Fibroblast of skin of back (primary cell): Measurements from ENCODE around the gene COPG1.
"Not testable (repeated sequence)": the region's sequence is repeated elsewhere in the genome, so short reads cannot be mapped to it uniquely, and the experiment has no call there.

Source experiments
- DNase-seq: peaks from one replicate; pipeline ENCODE4 v3.0.0-alpha.2; 2013

COPG1 gene

DNA sequence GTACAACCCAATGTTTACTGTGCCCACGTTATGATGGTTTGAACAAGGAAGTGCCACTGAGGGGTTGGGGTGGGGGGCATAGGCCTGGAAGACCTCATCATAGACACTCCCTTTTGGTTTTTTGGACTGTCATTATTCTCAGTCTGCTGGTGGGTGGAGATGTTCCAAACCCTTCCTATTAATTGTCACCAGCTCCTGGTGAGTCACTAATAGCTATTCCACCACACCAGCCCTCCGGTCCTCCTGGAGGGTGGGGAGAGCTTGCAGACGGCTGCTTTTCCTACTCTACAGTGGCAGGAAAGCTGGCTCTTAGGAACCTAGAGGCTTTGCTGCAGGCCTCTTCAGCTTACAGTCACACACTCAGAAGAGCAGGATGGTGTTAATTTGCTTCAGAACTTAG is 9.0 kb upstream of the COPG1 start:
- peak; percentile 35 for DNase-seq

DNA sequence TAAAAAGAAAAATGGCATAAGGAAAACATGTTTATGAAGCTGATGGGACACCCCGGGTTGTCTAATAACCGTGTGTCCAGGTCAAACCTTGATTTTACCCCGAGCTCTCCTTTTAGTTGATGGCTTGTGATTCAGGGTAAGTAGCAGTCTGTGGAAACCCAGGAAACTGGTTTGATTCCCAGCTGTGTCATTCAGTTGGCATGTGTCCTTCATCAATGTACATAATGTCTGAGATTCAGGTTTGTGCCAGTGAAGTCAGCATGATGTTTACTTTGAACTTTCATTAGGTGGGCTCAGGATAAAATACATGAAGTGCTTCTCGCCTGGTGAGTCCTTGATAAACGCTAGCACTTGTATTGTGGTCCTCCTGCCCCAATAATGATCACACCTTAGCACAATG is 4.3 kb upstream of the COPG1 start:
- no peak for DNase-seq

DNA sequence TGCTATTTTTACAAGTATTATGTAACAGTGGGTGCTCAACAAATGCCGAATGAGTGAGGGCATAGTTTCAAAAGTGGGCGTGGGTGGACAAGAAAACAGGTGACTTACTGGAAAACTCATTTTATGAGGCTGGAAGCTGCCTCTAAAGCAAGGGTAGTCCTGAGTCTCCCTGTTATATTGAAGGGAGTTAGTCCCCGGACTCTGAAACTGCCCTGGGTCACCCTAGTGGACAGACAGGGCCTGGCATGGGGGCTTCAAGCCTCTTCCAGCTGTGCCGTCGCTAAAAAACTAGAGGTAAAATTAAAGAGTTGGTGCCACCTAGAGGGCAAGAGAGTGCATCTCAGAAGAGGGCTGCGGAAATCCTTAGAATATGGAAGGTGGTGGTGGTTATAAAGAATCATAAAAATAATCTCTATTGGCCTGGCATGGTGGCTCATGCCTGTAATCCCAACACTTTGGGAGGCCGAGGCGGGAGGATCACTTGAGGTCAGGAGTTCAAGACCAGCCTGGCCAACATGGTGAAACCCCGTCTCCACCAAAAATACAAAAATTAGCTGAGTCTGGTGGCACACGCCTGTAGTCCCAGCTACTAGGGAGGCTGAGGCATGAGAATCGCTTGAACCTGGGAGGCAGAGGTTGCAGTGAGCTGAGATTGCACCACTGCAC is 3.6 kb upstream of the COPG1 start:
- DNase-seq: peak; percentile 90

DNA sequence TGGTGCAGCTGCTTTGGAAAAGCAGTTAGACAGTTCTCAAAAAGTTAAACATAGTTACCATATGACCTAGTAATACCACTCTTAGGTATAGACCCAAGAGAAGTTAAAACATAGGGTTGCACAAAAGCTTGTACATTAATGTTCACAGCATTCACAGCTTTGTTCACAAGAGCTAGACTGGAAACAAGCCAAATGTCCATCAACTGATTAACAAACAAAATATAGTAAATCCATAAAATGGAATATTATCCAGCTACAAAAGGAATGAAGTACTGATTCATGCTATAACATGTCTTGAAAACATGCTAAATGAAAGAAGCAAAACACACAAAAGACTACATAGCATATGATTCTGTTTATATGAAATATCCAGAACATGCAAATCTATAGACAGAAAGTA is 2.8 kb upstream of the COPG1 start:
- DNase-seq: no peak

DNA sequence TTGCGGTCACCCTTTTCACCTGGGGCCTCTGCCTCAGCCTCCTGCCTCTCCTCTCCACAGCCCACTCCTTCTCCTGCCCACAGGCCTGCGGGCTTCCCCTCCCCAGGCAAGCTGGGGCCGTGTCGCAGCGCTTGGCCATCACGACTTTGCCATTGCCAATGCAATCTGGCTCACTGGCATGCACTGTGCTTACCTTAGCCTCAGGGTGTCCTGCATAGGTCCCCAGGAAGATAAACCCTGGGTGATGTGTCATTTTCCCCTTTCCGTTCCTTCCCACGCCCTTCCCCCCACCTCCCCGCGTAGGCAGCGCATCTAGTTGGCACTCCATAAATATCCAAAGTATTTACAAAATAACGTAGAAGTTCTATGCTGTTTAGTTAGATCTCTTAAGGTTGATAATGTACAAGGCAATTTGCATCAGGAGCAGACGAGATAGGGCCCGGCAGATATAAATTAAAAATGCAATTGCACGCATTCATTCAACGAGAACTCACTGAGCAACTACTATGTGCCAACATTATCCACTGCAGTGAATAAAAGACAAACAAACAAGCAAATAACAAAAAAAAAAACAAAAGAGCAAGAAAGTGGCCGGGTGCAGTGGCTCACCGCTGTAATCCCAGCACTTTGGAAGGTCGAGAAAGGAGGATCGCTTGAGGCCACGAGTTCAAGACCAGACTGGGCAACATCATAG is 973 bp upstream of the COPG1 start:
- DNase-seq: no peak

DNA sequence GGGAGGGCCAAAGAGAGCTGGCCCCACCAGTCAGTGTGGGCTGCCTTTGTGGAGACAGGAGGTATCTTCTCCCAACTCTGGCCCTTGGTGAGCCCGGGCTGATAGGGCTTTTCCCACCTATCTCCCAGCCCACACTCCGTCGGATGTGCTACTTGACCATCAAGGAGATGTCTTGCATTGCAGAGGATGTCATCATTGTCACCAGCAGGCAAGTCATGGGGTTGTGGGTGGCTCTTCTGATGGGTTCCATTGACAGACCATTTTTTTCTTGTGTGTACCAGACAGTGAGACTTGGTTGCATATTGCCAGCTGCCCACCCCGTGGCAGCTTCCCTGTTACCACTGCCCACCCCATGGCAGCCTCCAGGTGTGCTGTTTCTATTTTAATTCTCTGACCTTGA is 3.3 kb downstream of the COPG1 start:
- DNase-seq: no peak

DNA sequence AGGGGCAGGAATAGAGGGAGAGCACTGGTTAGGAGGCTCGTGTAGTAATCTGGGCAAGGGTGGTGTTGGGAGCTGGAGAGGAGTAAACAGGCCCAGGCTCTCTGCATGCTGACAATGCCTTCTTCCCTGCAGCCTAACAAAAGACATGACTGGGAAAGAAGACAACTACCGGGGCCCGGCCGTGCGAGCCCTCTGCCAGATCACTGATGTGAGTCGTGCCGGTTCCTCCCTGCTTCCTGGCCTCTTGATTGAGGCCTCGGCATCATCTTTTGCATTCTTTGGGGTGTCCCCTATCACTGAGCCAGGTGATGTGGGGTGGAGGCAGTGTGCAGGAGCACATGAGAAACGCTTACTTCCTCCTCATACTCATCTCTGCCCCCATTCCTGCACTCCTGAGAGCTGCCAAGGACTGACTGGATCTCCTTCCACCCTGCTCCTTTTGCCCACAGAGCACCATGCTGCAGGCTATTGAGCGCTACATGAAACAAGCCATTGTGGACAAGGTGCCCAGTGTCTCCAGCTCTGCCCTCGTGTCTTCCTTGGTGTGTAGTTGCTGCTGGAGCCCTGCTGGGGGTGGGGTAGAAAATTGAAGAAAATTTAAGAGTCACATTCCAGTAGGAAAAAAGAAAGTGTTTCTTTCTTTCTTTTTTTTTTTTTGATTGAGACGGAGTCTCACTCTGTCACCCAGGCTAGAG is 5.3 kb downstream of the COPG1 start:
- no peak for DNase-seq

DNA sequence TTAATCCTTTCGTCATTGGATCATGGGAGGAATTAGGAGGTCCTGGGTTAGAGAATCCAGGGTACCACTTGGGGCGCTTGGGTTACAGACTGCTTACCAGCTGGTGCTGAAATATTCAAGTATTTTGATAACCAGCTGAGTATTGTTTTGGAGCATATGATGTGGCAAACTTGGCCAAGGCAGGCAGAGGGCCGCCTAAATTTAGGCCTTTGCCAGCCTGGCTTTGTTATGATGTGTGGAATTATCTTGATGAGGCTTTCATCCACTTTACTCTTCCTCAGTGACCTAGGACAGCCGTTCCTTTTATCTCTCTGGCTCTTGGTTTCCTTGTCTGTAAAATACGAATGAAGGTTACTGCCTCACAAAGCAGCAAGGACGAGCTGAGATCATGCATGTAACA is 6.9 kb downstream of the COPG1 start:
- DNase-seq: no peak

DNA sequence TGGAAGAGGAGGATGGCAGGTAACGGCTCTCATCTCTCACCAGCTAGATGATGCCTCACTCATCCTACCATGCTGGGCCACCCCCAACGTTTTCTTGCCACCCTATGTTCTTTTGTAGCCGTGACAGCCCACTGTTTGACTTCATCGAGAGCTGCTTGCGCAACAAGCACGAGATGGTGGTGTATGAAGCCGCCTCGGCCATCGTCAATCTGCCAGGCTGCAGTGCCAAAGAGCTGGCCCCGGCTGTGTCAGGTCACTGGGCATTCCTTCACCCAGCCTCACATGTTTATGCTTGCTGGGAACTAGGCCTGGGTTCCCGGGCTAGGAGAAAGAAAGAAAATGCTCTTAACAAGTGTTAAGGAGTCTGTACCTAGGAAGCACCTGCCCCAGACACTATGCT is 8.2 kb downstream of the COPG1 start:
- DNase-seq: no peak

DNA sequence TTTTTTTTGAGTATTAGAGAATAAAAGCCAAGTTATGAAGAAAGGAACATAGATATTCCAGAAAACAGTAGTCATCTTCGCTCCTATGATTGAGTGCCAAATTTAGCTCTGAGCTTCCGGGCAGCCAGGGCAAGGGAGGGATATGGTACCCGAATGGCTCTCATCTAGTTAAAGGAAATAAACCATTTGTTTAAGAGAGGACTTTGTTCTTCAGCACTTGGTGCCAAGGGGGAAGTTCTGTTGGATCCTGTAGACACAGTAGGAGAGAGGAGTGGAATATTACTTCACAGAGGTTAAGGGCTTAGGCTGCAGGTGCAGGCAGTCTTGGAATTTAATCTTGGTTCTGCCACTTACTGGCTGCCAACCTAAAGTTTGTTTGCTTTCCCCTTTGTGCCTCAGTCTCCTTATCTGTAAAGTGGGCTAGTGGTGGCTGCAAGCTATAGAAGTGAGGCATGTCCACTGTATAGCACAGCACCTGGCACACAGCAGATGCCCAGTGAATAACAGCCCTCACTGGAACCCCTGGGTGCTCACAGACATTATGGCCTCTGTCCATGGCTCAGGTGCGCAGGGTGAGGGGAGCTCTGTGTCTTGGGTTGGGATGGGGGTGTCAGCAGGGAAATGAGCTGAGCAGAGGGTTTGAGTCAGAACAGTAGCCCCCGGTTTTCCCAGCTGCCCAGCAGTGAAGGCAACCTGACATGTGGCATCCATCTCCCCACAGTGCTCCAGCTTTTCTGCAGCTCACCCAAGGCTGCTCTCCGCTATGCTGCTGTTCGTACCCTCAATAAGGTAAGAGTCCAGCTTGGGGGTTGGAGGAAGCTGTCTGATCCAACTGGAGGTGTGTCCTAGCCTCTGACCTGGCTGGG is 10.4 kb downstream of the COPG1 start:
- DNase-seq: no peak

DNA sequence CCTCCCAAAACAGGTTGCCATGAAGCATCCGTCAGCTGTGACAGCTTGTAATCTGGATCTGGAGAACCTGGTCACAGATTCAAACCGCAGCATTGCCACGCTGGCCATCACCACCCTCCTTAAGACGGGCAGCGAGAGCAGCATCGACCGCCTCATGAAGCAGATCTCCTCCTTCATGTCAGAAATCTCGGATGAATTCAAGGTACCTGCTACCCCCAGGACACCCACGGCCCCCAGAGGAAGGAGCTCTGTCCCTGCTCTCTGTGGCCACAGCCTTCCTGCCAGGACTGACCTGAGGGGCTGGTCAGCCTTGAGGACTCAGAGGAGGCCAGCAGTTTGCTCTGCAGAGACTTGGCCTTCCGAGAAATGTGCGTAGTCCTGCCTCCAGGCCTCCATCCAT is 11.2 kb downstream of the COPG1 start:
- DNase-seq: no peak

DNA sequence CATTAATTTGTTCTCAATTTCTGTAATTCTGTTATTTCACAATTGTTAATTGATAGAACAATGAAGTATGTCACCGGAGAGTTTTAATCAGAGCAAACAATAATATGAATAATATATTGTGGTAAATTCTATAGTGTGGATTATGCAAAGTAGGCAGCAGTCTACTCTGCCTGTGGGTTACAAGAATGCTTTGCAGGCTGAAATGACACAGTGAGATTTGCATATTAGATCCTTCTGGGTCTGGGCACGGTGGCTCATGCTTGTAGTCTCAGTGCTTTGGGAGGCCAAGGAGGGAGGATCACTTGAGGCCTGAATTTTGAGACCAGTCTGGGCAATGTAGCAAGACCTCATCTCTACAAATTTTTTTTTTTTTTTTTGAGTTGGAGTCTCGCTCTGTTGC is 12.5 kb downstream of the COPG1 start:
- no peak for DNase-seq

DNA sequence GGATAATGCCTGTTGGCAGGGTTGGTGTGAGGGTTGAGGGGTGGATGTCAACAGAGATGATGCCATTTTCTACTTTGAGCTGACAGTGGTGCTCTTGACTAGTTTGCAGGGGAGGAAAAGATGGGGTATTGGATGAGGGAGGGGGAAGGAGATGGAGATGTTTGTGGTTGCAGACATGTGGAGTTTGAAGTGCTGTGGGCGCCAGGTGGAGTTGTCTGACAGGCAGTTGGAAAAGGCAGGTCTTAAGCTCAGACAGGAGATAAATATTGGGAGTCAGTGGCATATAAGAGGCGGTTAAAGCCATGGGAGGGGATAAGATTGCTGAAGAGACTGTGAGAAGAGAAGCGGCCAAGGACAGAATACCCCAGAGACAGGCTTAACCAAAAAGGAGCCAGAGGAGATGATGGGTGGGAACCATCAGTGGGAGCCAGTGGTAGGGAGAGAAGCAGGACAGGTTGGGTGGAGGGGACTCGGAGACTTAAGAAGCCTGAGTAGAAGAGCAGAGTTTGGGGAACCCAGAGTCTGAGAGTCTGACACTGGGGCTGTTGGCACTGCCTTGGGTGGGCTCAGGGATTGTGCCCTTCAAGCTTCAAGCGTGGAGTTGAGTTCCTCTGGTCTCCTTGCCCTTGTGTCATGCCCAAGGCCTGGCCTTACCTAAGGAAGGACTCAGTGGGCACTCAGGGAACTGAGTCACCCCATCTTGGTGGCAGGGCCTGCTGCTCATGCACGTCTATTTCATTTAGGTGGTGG is 13.9 kb downstream of the COPG1 start:
- no peak for DNase-seq

DNA sequence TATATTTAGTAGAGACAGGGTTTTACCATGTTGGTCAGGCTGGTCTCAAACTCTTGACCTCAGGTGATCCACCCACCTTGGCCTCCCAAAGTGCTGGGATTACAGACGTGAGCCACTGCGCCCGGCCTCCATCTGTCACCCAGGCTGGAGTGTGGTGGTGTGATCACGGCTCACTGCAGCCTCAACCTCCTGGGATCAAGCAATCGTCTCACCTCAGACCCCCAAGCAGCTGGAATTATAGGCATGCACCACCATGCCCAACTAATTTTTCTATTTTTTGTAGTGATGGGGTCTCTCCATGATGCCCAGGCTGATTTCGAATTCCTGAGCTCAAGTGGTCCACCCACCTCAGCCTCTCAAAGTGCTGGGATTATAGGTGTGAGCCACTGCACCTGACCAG is 15.6 kb downstream of the COPG1 start:
- not testable (repeated sequence) for DNase-seq

DNA sequence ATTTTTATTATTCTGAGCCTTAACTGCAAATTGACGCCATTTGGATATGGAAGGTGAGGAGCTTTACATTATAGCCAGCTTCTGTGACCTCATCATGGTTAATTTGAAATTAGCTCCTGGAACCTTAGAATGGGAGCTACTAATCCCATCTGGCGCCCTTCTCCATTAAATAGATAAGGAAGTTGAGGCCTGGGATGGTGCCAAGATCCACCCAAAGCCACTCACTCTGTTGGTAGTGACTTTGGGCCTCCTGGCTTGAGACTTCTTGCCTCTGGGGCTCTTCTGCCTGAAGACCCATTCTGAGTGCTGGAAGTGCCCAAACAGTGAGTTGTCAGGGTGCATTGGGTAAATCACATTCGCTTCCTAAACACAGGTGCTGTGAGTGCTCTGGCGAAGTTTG is 17.2 kb downstream of the COPG1 start:
- no peak for DNase-seq

DNA sequence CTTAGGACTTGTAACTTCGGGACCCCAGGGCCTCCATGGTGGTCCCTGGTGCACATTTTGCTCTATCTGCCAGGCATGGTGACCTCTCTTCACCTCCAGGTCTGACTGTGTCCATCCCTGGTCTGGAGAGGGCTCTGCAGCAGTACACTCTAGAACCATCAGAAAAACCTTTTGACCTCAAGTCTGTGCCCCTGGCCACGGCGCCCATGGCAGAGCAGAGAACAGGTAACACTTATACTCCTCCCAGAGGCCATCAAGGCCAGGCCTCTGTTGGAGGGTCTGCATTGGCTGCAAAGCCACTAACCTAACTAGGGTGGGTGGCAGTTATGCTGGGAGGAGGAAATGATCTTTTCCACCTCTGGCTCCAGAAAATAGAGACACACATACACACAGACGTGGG is 19.0 kb downstream of the COPG1 start:
- DNase-seq: no peak

DNA sequence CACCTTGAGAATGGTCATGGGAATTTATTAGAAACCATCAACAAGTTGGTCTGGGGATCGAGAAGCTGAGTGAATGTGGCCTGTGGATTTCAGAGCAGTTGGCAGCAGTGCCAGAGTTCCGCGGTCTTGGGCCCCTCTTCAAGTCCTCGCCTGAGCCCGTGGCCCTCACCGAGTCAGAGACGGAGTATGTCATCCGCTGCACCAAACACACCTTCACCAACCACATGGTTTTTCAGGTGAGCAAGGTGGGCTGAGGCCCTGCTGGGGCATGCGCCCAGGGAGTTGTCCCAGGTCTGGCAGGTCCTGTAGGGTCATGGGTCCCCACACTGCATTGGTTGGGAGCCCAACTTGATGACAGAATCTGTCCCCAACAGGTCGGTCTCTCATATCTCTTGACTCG is 22.3 kb downstream of the COPG1 start:
- DNase-seq: no peak

DNA sequence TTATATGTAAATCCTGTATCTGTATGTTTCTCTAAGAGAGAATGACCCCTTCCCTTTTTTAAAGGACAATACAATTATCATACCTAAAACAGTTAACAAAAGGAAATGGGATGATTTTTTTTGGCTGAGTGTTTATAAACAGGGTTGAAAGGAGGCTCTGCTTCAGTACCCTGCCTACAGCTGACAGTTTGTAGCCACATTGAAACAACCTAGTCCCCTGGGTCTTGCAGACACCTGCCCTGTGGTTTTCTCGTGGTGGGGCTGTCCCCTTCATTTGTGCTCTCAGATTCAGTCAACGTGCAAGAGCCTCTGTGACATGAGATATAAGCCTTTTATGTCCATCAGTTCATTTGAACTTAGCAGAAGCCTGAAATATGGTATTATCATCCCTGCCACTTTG is 27.0 kb downstream of the COPG1 start:
- no peak for DNase-seq

DNA sequence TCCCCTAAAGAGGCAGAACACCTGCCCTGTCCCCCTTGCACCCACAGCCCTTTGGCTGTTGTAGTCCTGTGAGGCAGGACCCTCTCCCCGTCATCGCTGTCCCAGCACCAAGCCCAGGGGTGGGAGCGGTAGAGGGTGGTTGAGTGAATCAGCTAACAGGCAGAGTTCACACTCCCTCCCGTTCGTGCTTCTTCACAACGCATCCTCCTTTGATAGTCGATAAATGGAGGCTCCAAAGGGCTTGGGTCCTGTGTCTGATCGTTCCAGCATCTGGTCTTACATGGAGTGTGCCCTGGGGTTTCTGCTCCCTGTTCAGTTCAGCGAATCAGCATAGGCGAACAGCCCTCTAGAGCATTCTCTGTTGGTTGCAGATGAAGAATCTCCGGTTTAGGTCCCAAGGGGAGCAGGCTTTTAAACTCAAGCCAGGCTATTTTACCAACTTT is 28.4 kb downstream of the COPG1 start:
- peak; percentile 42 for DNase-seq

DNA sequence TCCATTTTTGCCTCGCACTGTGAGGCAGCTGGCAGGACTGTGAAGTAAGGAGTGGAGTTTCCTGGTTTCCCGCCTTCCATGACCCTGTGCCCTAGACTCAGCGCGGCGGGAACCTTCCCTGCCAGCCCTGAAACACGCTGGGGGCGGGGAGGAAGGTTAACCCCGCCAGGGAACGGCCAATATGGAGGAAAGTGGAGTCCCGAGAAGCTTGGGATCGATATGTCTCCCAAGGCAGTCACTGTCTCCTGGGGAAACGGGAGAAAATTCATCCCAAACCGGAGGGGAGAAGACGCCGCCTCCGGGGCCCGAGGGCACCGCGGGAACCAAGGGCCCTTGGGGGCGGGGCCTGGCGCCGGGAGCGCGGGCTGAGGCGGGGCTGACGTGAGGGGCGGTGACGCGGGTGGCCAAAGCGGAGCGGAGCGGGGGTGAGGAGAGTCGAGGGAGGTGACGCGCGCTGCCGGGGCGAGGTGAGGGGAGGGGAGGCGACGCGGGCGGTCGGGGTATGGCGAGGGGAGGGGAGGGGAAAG is 29.1 kb downstream of the COPG1 start, which contains the start of gene HMCES:
Gene HMCES, plus strand, starts transcription at position 432 of the 527 bp plus-strand sequence. CDS start 863 bp downstream, outside the sequence.
- DNase-seq: peak; percentile 90

DNA sequence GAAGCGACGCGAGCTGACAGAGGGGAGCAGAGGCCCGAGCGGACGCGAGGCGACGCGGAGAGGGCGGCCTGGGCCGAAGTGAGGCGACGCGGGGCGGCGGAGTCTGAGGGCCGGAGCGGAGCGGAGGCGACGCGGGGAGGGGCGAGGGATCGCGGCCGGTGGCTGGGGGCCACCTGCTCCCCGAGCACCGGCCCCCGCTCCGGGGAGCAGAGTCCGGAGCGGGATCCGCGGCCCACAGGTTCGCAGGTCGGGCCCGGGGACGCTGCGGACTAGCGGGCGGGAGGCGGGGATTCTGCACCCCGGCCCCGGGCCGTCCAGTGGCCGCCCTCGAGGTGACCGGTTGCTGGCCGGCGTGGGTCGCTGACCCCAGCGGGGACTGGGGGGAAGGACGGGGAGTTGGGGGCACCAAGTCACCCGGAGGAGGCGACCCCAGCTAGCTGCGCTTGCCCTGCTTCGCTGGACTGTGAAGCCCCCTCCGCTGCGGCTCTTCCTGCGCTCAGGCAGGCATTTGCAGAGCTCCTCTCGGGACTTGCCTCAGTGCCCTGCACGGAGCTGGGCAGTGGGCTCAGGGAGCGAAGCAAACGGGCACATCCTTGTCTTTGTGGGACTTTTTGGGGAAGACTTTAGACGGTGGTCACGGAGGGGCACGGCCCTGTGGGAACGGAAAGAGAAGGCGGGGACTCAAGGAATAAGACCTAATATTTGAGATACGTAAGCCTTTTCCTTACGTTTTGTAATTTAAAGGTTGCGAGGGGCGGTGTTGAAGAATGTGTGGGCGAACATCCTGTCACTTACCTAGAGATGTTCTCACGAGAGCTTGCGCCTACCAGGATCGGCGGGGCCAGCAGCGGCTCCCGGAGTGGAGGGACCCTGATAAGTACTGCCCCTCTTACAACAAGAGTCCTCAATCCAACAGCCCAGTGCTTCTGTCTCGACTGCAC is 29.8 kb downstream of the COPG1 start:
- peak; percentile 55 for DNase-seq
